Caco-2 (cell line): ENCODE measurements around the gene F12. TPM values are rescaled to one million over a fixed set of nuclear protein-coding genes. Genes with fewer than 3 reads are reported as not detected.

Experiments
- BruUV-seq: library from RNA; stranded (reverse); fragments of 400-500 nt; replicated peaks from 2 replicates; lab custom pipeline; 2021; lab: Mats Ljungman, UMichigan
- CTCF ChIA-PET: fragments of 300-600 bp; sonication (Branson Sonifier 250); formaldehyde crosslinking; loops from one replicate; lab custom pipeline; 2022; ENCODE audit warnings: antibody characterized with exemption; lab: Charles Lee
- POLR2A ChIA-PET: fragments of 300-600 bp; sonication (Branson Sonifier 250); formaldehyde crosslinking; loops from one replicate; lab custom pipeline; 2022; ENCODE audit warnings: antibody characterized with exemption; lab: Charles Lee
- DNase-seq, 2 experiments: peaks; one replicate each; pipeline versions ENCODE4 v3.0.0 to v3.0.0-alpha.2; 2020 to 2022
- H3K27me3 ChIP-seq: replicated peaks from 2 replicates; pipeline ENCODE4 v1.6.0; 2011; ENCODE audit warnings: low read length; ENCODE audit not compliant: control insufficient read depth, insufficient read depth
- H3K36me3 ChIP-seq: 2 replicates; pipeline ENCODE4 v1.5.1; 2011; ENCODE audit warnings: low read length; ENCODE audit not compliant: control insufficient read depth, insufficient read depth
- H3K4me1 ChIP-seq: fragments of 250-450 bp; sonication (Bioruptor Pico); 2 replicates; pipeline ENCODE4 v1.5.1; 2020; ENCODE audit warnings: mild to moderate bottlenecking
- H3K4me3 ChIP-seq: 2 replicates; pipeline ENCODE4 v1.5.1; 2011; ENCODE audit warnings: low read depth, mild to moderate bottlenecking, control low read depth, low read length
- H3K9me3 ChIP-seq: fragments of 250-450 bp; sonication (Bioruptor Pico); 2 replicates; pipeline ENCODE4 v1.5.1; 2020; ENCODE audit warnings: mild to moderate bottlenecking, moderate library complexity
- H3K27ac Mint-ChIP-seq: one replicate; pipeline ENCODE4 v1.8.0; 2022; ENCODE audit warnings: mixed read lengths; ENCODE audit not compliant: unreplicated experiment
- H3K27me3 Mint-ChIP-seq: one replicate; pipeline ENCODE4 v1.8.0; 2022; ENCODE audit warnings: mixed read lengths; ENCODE audit not compliant: insufficient read depth, unreplicated experiment
- H3K36me3 Mint-ChIP-seq: one replicate; pipeline ENCODE4 v1.8.0; 2022; ENCODE audit warnings: mild to moderate bottlenecking, mixed read lengths; ENCODE audit not compliant: insufficient read depth, unreplicated experiment
- H3K4me1 Mint-ChIP-seq: one replicate; pipeline ENCODE4 v1.8.0; 2022; ENCODE audit warnings: low read depth, mixed read lengths; ENCODE audit not compliant: unreplicated experiment
- H3K4me3 Mint-ChIP-seq: one replicate; pipeline ENCODE4 v1.8.0; 2022; ENCODE audit warnings: mild to moderate bottlenecking, moderate library complexity, mixed read lengths; ENCODE audit not compliant: unreplicated experiment
- H3K9me3 Mint-ChIP-seq: one replicate; pipeline ENCODE4 v1.8.0; 2022; ENCODE audit warnings: mixed read lengths; ENCODE audit not compliant: unreplicated experiment
- intact Hi-C: fragments of 100-400 bp; cut with micrococcal nuclease; formaldehyde crosslinking; loops from one replicate; pipeline ENCODE4 v1.10.0; 2022; ENCODE audit not compliant: unreplicated experiment
- total RNA-seq: library from RNA; stranded (reverse); gene quantifications from 2 replicates; pipeline ENCODE4 v1.2.3, GENCODE V29; 2022
- TF ChIP-seq, protein P1 (sequence below), 2 experiments: fragments of 200-600 bp in 1 of 2; IDR thresholded peaks; 1 replicate in 1 of 2; 2 replicates in 1 of 2; pipeline versions ENCODE4 v1.5.1 to v1.8.0; 2011 to 2022; ENCODE audit warnings: antibody characterized with exemption in 1 of 2, control low read depth in 1 of 2, inconsistent platforms in 1 of 2, low read depth in 1 of 2, low read length in 1 of 2, mild to moderate bottlenecking in 1 of 2, moderate library complexity in 1 of 2; ENCODE audit not compliant: insufficient read depth in 1 of 2, severe bottlenecking in 1 of 2, unreplicated experiment in 1 of 2

Gene F12
- total RNA-seq, 1 experiment from 2014 or later: 13.3 TPM

- no TSS peak for BruUV-seq
Observed at GRCh38 chr5:177426566-177427210, 17.3 kb upstream of the F12 start, which contains the start of gene GRK6. Gene GRK6 (plus strand): TSS chr5:177426676. CDS start chr5:177426846, 170 bp downstream.

DNA sequence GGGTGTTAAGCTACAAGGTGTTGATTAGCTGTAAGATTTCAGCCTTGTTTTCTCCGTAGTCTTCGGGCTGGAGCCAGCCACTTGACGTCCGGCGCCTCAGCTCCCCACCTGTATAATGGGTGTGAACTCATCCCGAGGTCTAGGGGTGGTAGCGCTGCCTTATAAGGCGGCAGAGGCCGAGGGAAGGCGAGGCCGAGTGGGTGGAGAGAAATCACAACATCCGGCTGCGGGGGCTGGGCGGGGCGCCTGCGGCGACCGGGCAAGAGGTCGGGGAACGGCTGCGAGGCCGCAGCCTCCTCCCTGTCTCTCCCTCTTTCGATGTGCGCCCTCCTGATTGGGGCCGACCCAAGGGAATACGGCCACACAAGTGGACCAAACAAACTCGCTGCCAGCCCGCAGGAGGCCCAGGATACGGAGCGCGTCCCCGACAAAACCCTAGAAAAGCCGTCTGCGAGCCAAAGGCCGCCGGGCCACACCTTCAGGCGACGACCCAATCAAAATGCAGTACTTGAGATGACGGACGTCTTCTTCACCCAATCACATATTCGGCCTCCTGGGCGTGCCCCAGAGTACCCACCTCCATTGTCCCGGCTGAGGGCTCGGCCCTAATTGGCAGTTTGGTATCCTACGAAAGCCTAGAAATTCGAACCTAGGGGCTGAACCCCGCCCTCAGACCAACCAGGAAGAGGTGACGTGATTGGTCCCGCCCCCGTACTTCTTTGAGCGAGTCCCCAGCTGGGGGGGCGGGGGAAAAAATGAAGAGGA lies 16.6 kb upstream of the F12 start:
- peak overlapping the region; percentile 99 for H3K27ac Mint-ChIP-seq
- intact Hi-C loops: loop anchor here (1.0 to 2.0 kb wide), 4 partner anchors 21 to 71 kb away; partner anchors contain the start of genes PDLIM7 and PRR7
- peak; percentile 100 for DNase-seq

More at GRCh38 chr5:177426566-177427210, 17.3 kb upstream of the F12 start, which contains the start of gene GRK6:
- Mint-ChIP-seq H3K9me3 (no peaks in the 10 kb centered on the region), H3K4me1 (peaks cover 12% of the 10 kb centered on the region), H3K4me3 (peak within 1 kb of the TSS; percentile 92), H3K36me3 (peaks cover 18% of the 10 kb centered on the region), H3K27ac (peak within 1 kb of the TSS; percentile 99), H3K27me3 (no peaks in the 10 kb centered on the region)
- TF ChIP-seq, protein P1, sequence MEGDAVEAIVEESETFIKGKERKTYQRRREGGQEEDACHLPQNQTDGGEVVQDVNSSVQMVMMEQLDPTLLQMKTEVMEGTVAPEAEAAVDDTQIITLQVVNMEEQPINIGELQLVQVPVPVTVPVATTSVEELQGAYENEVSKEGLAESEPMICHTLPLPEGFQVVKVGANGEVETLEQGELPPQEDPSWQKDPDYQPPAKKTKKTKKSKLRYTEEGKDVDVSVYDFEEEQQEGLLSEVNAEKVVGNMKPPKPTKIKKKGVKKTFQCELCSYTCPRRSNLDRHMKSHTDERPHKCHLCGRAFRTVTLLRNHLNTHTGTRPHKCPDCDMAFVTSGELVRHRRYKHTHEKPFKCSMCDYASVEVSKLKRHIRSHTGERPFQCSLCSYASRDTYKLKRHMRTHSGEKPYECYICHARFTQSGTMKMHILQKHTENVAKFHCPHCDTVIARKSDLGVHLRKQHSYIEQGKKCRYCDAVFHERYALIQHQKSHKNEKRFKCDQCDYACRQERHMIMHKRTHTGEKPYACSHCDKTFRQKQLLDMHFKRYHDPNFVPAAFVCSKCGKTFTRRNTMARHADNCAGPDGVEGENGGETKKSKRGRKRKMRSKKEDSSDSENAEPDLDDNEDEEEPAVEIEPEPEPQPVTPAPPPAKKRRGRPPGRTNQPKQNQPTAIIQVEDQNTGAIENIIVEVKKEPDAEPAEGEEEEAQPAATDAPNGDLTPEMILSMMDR (IDR thresholded peaks at IDR 0.05; ENCODE audit: insufficient read depth in 1 of 2, low read depth in 1 of 2, low read length in 1 of 2, severe bottlenecking in 1 of 2, unreplicated experiment in 1 of 2): no peak
- peak within 1 kb of the TSS; percentile 97 for H3K4me3 ChIP-seq
- H3K4me1 ChIP-seq: peaks cover 15% of the 10 kb centered on the region
- ChIA-PET POLR2A (interaction anchor here (0.6 to 2.1 kb wide), 21 partner anchors 8 to 979 kb away, joined by 3 to 43 read pairs (median 5); partner anchors contain the start of genes LMAN2, MXD3, PDLIM7 and PRELID1), CTCF (interaction anchor here (0.5 to 2.7 kb wide), 18 partner anchors 10 to 1900 kb away, joined by 3 to 47 read pairs (median 6); partner anchors contain the start of genes FGFR4 and TSPAN17)
- H3K27me3 ChIP-seq: no peaks in the 10 kb centered on the region
- peak; percentile 41 to 54 for DNase-seq
- peaks cover 2% of the 10 kb centered on the region; the same call in 1 of the 2 replicates for H3K36me3 ChIP-seq
- no peaks in the 10 kb centered on the region for H3K9me3 ChIP-seq
- intact Hi-C loops: loop anchor here (1.0 to 2.0 kb wide), 4 partner anchors 20 to 71 kb away; partner anchors contain the start of genes PDLIM7 and PRR7

More for the DNA sequence above, 16.6 kb upstream of the F12 start:
- Histone ChIP-seq H3K4me1 (peaks cover 15% of the 10 kb centered on the region), H3K4me3 (peak overlapping the region; percentile 59), H3K36me3 (peaks cover 2% of the 10 kb centered on the region; the same call in 1 of the 2 replicates), H3K27me3 (no peaks in the 10 kb centered on the region), H3K9me3 (no peaks in the 10 kb centered on the region)
- POLR2A ChIA-PET: interaction anchor here (0.6 to 2.1 kb wide), 22 partner anchors 9 to 978 kb away, joined by 3 to 43 read pairs (median 5); partner anchors contain the start of genes LMAN2, MXD3, PDLIM7 and PRELID1
- Mint-ChIP-seq H3K4me1 (peaks cover 12% of the 10 kb centered on the region), H3K9me3 (no peaks in the 10 kb centered on the region), H3K4me3 (peak overlapping the region; percentile 92), H3K36me3 (peaks cover 18% of the 10 kb centered on the region), H3K27me3 (no peaks in the 10 kb centered on the region)
- CTCF ChIA-PET: interaction anchor here (0.5 to 2.7 kb wide), 17 partner anchors 10 to 1899 kb away, joined by 3 to 47 read pairs (median 6); partner anchors contain the start of genes FGFR4 and TSPAN17
- TSS peak; percentile 96 for BruUV-seq
- TF ChIP-seq, protein P1 (IDR thresholded peaks at IDR 0.05; ENCODE audit: insufficient read depth in 1 of 2, low read depth in 1 of 2, low read length in 1 of 2, severe bottlenecking in 1 of 2, unreplicated experiment in 1 of 2): no peak
